GM12878 (cell line): ENCODE results near the gene ITSN1. TPM values are rescaled to one million over a fixed set of nuclear protein-coding genes. Genes with fewer than 3 reads are reported as not detected.

Experiments
- ATAC-seq: fragments of 200-7000 bp; cut with Tn5 transposase; 3 replicates; pipeline ENCODE4 v1.9.1; 2020; ENCODE audit warnings: mild to moderate bottlenecking, moderate library complexity
- BruUV-seq: library from RNA; stranded (reverse); fragments of 400-500 nt; replicated peaks from 2 replicates; lab custom pipeline; 2021; lab: Mats Ljungman, UMichigan
- CTCF ChIA-PET: fragments of 300-600 bp; sonication (Branson Sonifier 250); formaldehyde crosslinking; extraction: SDS; loops from one replicate; lab custom pipeline; 2021; ENCODE audit warnings: inconsistent platforms; lab: Yijun Ruan, JAX
- POLR2A ChIA-PET: fragments of 350-600 bp; formaldehyde crosslinking; extraction: SDS; loops from one replicate; lab custom pipeline; 2021; ENCODE audit warnings: inconsistent platforms; lab: Charles Lee
- RAD21 ChIA-PET: fragments of 300-600 bp; sonication (Branson Sonifier 250); formaldehyde crosslinking; loops from one replicate; lab custom pipeline; 2023; ENCODE audit warnings: antibody characterized with exemption; ENCODE audit not compliant: unreplicated experiment; lab: Charles Lee
- SMC1A ChIA-PET: fragments of 300-600 bp; sonication (Branson Sonifier 250); formaldehyde crosslinking; loops from one replicate; lab custom pipeline; 2023; ENCODE audit not compliant: unreplicated experiment, uncharacterized antibody; lab: Charles Lee
- DNase-seq: peaks from one replicate; pipeline ENCODE4 v3.0.0-alpha.2; 2011; ENCODE audit warnings: low read depth, low spot score
- FAIRE-seq: peaks from 3 replicates; lab custom pipeline; 2011; peaks lifted over from hg19 to GRCh38; lab: Jason Lieb, UNC
- H2AFZ ChIP-seq: 2 replicates; pipeline ENCODE4 v1.6.0; 2011; ENCODE audit warnings: low read depth, low read length, control low read depth; ENCODE audit not compliant: control insufficient read depth
- H3K27ac ChIP-seq: 2 replicates; pipeline ENCODE4 v1.5.1; 2011; ENCODE audit warnings: control low read depth; ENCODE audit not compliant: control insufficient read depth, insufficient read depth
- H3K27me3 ChIP-seq, 2 experiments: replicated peaks in 1 of 2; 2 replicates each; pipeline versions ENCODE4 v1.6.0 to v1.6.1; 2011; ENCODE audit warnings: low read length in 1 of 2; ENCODE audit not compliant: control insufficient read depth in 2 of 2, insufficient read depth in 2 of 2
- H3K36me3 ChIP-seq, 2 experiments: 2 replicates each; pipeline ENCODE4 v1.5.1; 2011; ENCODE audit warnings: low read length in 1 of 2; ENCODE audit not compliant: control insufficient read depth in 2 of 2, insufficient read depth in 2 of 2
- H3K4me1 ChIP-seq: 2 replicates; pipeline ENCODE4 v1.6.1; 2011; ENCODE audit warnings: mild to moderate bottlenecking, low read length, moderate library complexity, mixed read lengths; ENCODE audit not compliant: control insufficient read depth, insufficient read depth
- H3K4me2 ChIP-seq: 2 replicates; pipeline ENCODE4 v1.6.0; 2011; ENCODE audit warnings: control low read depth; ENCODE audit not compliant: control insufficient read depth, insufficient read depth
- H3K4me3 ChIP-seq: fragments of 200-600 bp; sonication (generic); 2 replicates; pipeline ENCODE4 v1.5.1; 2016
- H3K79me2 ChIP-seq: 2 replicates; pipeline ENCODE4 v1.6.0; 2011; ENCODE audit warnings: low read length; ENCODE audit not compliant: control insufficient read depth, insufficient read depth
- H3K9ac ChIP-seq: 2 replicates; pipeline ENCODE4 v1.8.0; 2011; ENCODE audit warnings: low read length, control low read depth, mixed read lengths; ENCODE audit not compliant: control insufficient read depth, insufficient read depth
- H3K9me3 ChIP-seq: replicated peaks from 3 replicates; pipeline ENCODE4 v1.5.1; 2011; ENCODE audit warnings: mild to moderate bottlenecking, low read length; ENCODE audit not compliant: control insufficient read depth, insufficient read depth
- H4K20me1 ChIP-seq: 2 replicates; pipeline ENCODE4 v1.6.0; 2011; ENCODE audit not compliant: control insufficient read depth, insufficient read depth
- CHD2 ChIP-seq: IDR thresholded peaks from 2 replicates; pipeline ENCODE4 v1.6.1; 2011; ENCODE audit warnings: low read depth, low read length, improper control_type of control experiment, borderline replicate concordance
- FOS ChIP-seq: IDR thresholded peaks from 3 replicates; pipeline ENCODE4 v1.6.1; 2011; ENCODE audit warnings: borderline replicate concordance; ENCODE audit not compliant: insufficient read length; ENCODE audit errors: extremely low read depth
- MYC ChIP-seq: IDR thresholded peaks from 2 replicates; pipeline ENCODE4 v1.6.1; 2011; ENCODE audit warnings: mild to moderate bottlenecking, low read length, moderate library complexity, inconsistent platforms; ENCODE audit not compliant: insufficient read depth, insufficient replicate concordance, insufficient read length, severe bottlenecking
- RCOR1 ChIP-seq: conservative IDR thresholded peaks from 2 replicates; pipeline ENCODE4 v1.6.1; 2012; ENCODE audit warnings: low read depth, low read length, improper control_type of control experiment
- SP1 ChIP-seq: IDR thresholded peaks from one replicate; pipeline ENCODE4 v1.6.1; 2011; ENCODE audit warnings: low read depth, low read length
- ZBED1 ChIP-seq: IDR thresholded peaks from 2 replicates; pipeline ENCODE4 v1.6.1; 2016; ENCODE audit warnings: borderline replicate concordance
- WGBS: methylation state at CpG from one replicate; pipeline ENCODE4 v1.1.6; 2016; ENCODE audit warnings: low lambda C conversion rate; ENCODE audit not compliant: insufficient replicate concordance, insufficient coverage; ENCODE audit errors: missing lambda C conversion rate; 5-methylcytosine and 5-hydroxymethylcytosine counted together
- in situ Hi-C: fragments of 300-500 bp; cut with MboI; formaldehyde crosslinking; loops from 9 replicates; pipeline ENCODE4 v1.14.3; 2018; ENCODE audit warnings: mixed read lengths
- intact Hi-C: fragments of 100-400 bp; cut with micrococcal nuclease; formaldehyde crosslinking; loops from one replicate; pipeline ENCODE4 v1.14.2; 2022; ENCODE audit not compliant: unreplicated experiment
- polyA plus RNA-seq, 11 experiments: library from polyadenylated mRNA; depleted of rRNA in 4 of 11; unstranded in 6 of 11; stranded (reverse) in 5 of 11; fragments of >200 nt; fragmentation: Nextera tagmentation in 4 of 11; fragmentation: Illumina TruSeq in 1 of 11; extraction: Ambion mirVana in 4 of 11; extraction: Trizol in 1 of 11; gene quantifications; 1 replicate in 1 of 11; 2 replicates in 10 of 11; pipeline versions ENCODE4 v1.2.1 to v1.2.3, GENCODE V29; 2011 to 2016; ENCODE audit warnings: inconsistent platforms in 2 of 11, missing spikeins in 2 of 11, low read depth in 1 of 11
- total RNA-seq, 4 experiments: library from RNA; depleted of rRNA in 3 of 4; stranded (reverse); fragments of >200 nt in 3 of 4; fragmentation: Illumina TruSeq in 1 of 4; extraction: Trizol in 1 of 4; gene quantifications; 2 replicates each; pipeline versions ENCODE4 v1.2.1 to v1.2.3, GENCODE V29; 2013 to 2021
- TF ChIP-seq, protein P1 (sequence below): IDR thresholded peaks from 2 replicates; pipeline ENCODE4 v1.6.1; 2011; ENCODE audit warnings: mild to moderate bottlenecking, low read depth, low read length, moderate library complexity; ENCODE audit not compliant: insufficient replicate concordance

Gene ITSN1
- total and polyA plus RNA-seq, 10 of the 15 experiments (the other 5 are each of a cell fraction or from before 2014, with no cell fraction given): 0.89 to 10.6 (median 4.8) TPM

DNA sequence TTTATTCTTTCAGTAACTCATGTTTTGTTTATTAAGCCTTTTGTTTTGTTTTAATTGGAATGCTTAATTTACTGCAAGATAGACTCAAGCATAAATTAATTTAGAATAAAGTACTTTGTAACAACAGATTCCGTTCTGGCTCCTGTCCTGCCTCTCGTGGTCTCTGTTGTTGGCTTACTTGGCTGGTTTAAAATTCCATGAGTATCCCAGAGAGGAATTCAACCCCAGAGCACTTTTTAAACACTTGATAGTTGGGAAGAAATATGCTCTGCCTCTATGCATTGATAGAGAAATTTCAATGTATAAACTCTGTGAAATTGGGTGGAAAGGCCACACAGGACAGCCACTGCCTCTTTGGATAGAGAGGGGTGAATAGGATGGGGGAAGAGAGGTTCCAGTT is 183.6 kb downstream of the ITSN1 start:
- no peak for ATAC-seq
- H3K79me2 ChIP-seq: no peaks in the 10 kb centered on the region
- intact Hi-C loops (no loop called here), in situ Hi-C loops (no loop called here)
- ChIA-PET RAD21 (no interaction called here), SMC1A (no interaction called here)
- no TSS peak for BruUV-seq
- H3K9ac ChIP-seq: no peak overlapping the region
- 2% methylated on average over 2 of the region's 2 CpGs for whole genome bisulfite sequencing
- no peaks in the 10 kb centered on the region for H3K9me3 ChIP-seq
- FAIRE-seq: no peak
- H3K27ac ChIP-seq: no peak overlapping the region
- H3K4me3 ChIP-seq: no peak overlapping the region
- TF ChIP-seq, protein P1, sequence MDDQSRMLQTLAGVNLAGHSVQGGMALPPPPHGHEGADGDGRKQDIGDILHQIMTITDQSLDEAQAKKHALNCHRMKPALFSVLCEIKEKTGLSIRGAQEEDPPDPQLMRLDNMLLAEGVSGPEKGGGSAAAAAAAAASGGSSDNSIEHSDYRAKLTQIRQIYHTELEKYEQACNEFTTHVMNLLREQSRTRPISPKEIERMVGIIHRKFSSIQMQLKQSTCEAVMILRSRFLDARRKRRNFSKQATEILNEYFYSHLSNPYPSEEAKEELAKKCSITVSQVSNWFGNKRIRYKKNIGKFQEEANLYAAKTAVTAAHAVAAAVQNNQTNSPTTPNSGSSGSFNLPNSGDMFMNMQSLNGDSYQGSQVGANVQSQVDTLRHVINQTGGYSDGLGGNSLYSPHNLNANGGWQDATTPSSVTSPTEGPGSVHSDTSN: no peak
- no peak for TF ChIP-seq FOS
- TF ChIP-seq CHD2: no peak
- no peak for TF ChIP-seq MYC
- TF ChIP-seq, all 136 proteins: peak for 0
- ChIA-PET CTCF (no interaction called here), POLR2A (interaction anchor here (0.6 kb wide), 1 partner anchor 465 kb away, joined by 3 read pairs; no protein-coding TSS in a partner anchor)
- no peaks in the 10 kb centered on the region for H3K27me3 ChIP-seq
- H3K4me2 ChIP-seq: no peak overlapping the region
- H4K20me1 ChIP-seq: no peaks in the 10 kb centered on the region
- no peaks in the 10 kb centered on the region for H3K36me3 ChIP-seq
- H3K4me1 ChIP-seq: no peaks in the 10 kb centered on the region
- H2AFZ ChIP-seq: no peak overlapping the region
- DNase-seq: no peak

DNA sequence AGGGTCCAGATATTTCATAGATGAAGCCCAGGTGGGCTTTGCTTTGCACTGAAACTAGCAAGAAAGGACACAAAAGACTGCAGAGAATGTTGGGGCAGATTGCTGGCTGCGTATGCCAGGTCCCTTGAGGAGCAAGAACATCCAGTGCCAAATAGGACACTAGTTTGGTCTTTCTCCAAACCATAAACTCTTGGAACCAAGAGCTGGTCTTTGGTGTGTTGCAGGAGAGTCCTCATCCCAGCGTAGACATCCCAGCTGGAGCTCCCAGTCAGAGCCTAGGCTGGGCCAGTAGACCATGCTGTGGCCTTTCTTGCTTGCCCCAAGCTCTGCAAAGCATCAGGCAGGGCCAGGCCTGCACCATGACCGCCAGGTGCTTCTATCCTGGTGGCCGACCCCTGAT is 185.8 kb downstream of the ITSN1 start:
- SMC1A ChIA-PET: no interaction called here
- no peaks in the 10 kb centered on the region for H3K4me1 ChIP-seq
- DNase-seq (no peak), ATAC-seq (no peak), FAIRE-seq (no peak)
- POLR2A ChIA-PET: no interaction called here
- BruUV-seq: no TSS peak
- no peaks in the 10 kb centered on the region for H4K20me1 ChIP-seq
- intact Hi-C loops: no loop called here
- H3K27ac ChIP-seq: no peak overlapping the region
- no peaks in the 10 kb centered on the region for H3K9me3 ChIP-seq
- no peak overlapping the region for H3K4me3 ChIP-seq
- TF ChIP-seq ZBED1: no peak
- no peak for TF ChIP-seq SP1
- no peak for TF ChIP-seq RCOR1
- no peak overlapping the region for H3K9ac ChIP-seq
- H3K36me3 ChIP-seq: no peaks in the 10 kb centered on the region
- CTCF ChIA-PET: no interaction called here
- RAD21 ChIA-PET: no interaction called here
- H2AFZ ChIP-seq: no peak overlapping the region
- H3K4me2 ChIP-seq: no peak overlapping the region
- H3K27me3 ChIP-seq: no peaks in the 10 kb centered on the region
- no peaks in the 10 kb centered on the region for H3K79me2 ChIP-seq
- 1% methylated on average over 4 of the region's 4 CpGs for WGBS
- in situ Hi-C loops: no loop called here
